Ectodermal cell (in vitro differentiated cells): ENCODE data around the gene SERPINB4. TPM values are rescaled to one million over a fixed set of nuclear protein-coding genes. Genes with fewer than 3 reads are reported as not detected.
"Not testable (repeated sequence)": the region's sequence is repeated elsewhere in the genome, so short reads cannot be mapped to it uniquely, and the experiment has no call there.

Experiments
- H3K27ac ChIP-seq: 2 replicates; pipeline ENCODE4 v1.7.0; 2013; ENCODE audit warnings: mild to moderate bottlenecking, low read depth, low read length; ENCODE audit not compliant: insufficient read depth, poor library complexity, severe bottlenecking
- H3K27me3 ChIP-seq: 2 replicates; pipeline ENCODE4 v1.7.0; 2013; ENCODE audit warnings: mild to moderate bottlenecking, low read length; ENCODE audit not compliant: insufficient read depth, control insufficient read depth, poor library complexity, severe bottlenecking
- H3K36me3 ChIP-seq: one replicate; pipeline ENCODE4 v1.7.0; 2013; ENCODE audit warnings: low read length; ENCODE audit not compliant: control insufficient read depth, insufficient read depth
- H3K4me1 ChIP-seq: one replicate; pipeline ENCODE4 v1.7.0; 2013; ENCODE audit warnings: low read length; ENCODE audit not compliant: control insufficient read depth, insufficient read depth
- H3K4me3 ChIP-seq: 2 replicates; pipeline ENCODE4 v1.7.0; 2013; ENCODE audit warnings: low read depth, low read length, control low read depth; ENCODE audit not compliant: insufficient read depth
- H3K9me3 ChIP-seq: 2 replicates; pipeline ENCODE4 v1.7.0; 2013; ENCODE audit warnings: mild to moderate bottlenecking, low read length, moderate library complexity; ENCODE audit not compliant: control insufficient read depth
- WGBS, 2 experiments: methylation state at CpG; one replicate each; pipeline ENCODE4 v1.1.7; 2013; ENCODE audit warnings: missing lambda C conversion rate in 2 of 2; 5-methylcytosine and 5-hydroxymethylcytosine counted together
- polyA plus RNA-seq, 4 experiments: library from polyadenylated mRNA; stranded (reverse); fragments of 50-300 nt; gene quantifications; one replicate each; pipeline ENCODE4 v1.2.3, GENCODE V29; 2013

The SERPINB4 gene
- not detected for polyA plus RNA-seq (2013, experiment 1 of 4)
- polyA plus RNA-seq (2013, experiment 2 of 4) = not detected
- polyA plus RNA-seq (2013, experiment 3 of 4) = not detected
- not detected for polyA plus RNA-seq (2013, experiment 4 of 4)

GRCh38 chr18:63644142-63644541 is at the start of gene SERPINB4:
Gene SERPINB4, minus strand, starts transcription at chr18:63644256. Its CDS starts 679 bp downstream, at chr18:63643577.
- not testable (repeated sequence) for H3K4me3 ChIP-seq, H3K4me1 ChIP-seq, H3K9me3 ChIP-seq, H3K27me3 ChIP-seq, H3K27ac ChIP-seq, H3K36me3 ChIP-seq
- no CpG with 5 or more reads among the region's 2 CpGs for WGBS, 2 experiments

GRCh38 chr18:63689064-63689463 is 45.0 kb upstream of the SERPINB4 start:
- Histone ChIP-seq H3K9me3 (no peaks in the 10 kb centered on the region), H3K27me3 (no peaks in the 10 kb centered on the region), H3K4me1 (no peaks in the 10 kb centered on the region), H3K4me3 (no peak overlapping the region), H3K36me3 (no peaks in the 10 kb centered on the region), H3K27ac (no peak overlapping the region)
- WGBS, 2 experiments = 92 to 94% methylated on average over 2 of the region's 2 CpGs

DNA sequence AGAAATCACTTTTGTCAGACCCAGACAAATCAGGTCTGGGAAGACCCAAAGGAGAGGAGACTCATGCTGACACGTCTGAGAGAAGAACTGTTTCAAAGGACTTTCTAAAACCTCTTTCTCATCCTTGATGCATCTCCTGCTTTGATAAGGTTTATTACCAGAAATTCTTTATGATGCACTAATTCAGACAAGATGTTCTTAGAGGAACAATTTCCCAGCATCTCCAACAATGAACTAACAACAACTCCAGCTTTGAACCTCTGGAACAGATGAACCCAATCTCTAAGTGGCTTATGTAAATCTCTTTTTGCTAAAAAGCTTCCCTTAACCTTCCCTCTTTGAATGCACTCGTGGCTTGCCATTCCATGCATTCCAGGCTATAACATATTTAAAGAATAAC is 42.8 kb upstream of the SERPINB4 start:
- 85 to 97% methylated on average over 2 of the region's 2 CpGs for WGBS, 2 experiments
- Histone ChIP-seq H3K9me3 (no peaks in the 10 kb centered on the region), H3K36me3 (no peaks in the 10 kb centered on the region), H3K27ac (no peak overlapping the region), H3K4me1 (peaks cover 6% of the 10 kb centered on the region), H3K27me3 (no peaks in the 10 kb centered on the region), H3K4me3 (no peak overlapping the region)

- Histone ChIP-seq H3K4me3 (no peak overlapping the region), H3K27me3 (no peaks in the 10 kb centered on the region), H3K27ac (no peak overlapping the region), H3K36me3 (no peaks in the 10 kb centered on the region), H3K4me1 (peaks cover 6% of the 10 kb centered on the region), H3K9me3 (no peaks in the 10 kb centered on the region)
- WGBS, 2 experiments = 94 to 97% methylated on average over 3 of the region's 3 CpGs
Observed at GRCh38 chr18:63684718-63685117, 40.7 kb upstream of the SERPINB4 start.

GRCh38 chr18:63683890-63684289 is 39.8 kb upstream of the SERPINB4 start:
- Histone ChIP-seq H3K4me3 (no peak overlapping the region), H3K9me3 (no peaks in the 10 kb centered on the region), H3K27me3 (no peaks in the 10 kb centered on the region), H3K27ac (no peak overlapping the region), H3K36me3 (no peaks in the 10 kb centered on the region), H3K4me1 (peaks cover 6% of the 10 kb centered on the region)
- WGBS, 2 experiments = 82 to 84% methylated on average over 5 of the region's 5 CpGs

- WGBS, 2 experiments = 50 to 63% methylated on average over 2 of the region's 2 CpGs
- H3K27ac ChIP-seq = no peak overlapping the region
- H3K27me3 ChIP-seq = no peaks in the 10 kb centered on the region
- peaks cover 6% of the 10 kb centered on the region for H3K4me1 ChIP-seq
- H3K4me3 ChIP-seq = no peak overlapping the region
- no peaks in the 10 kb centered on the region for H3K9me3 ChIP-seq
- H3K36me3 ChIP-seq = no peaks in the 10 kb centered on the region
Observed at GRCh38 chr18:63683152-63683551, 39.1 kb upstream of the SERPINB4 start.

GRCh38 chr18:63681449-63682340 is 37.6 kb upstream of the SERPINB4 start:
- no peak overlapping the region for H3K4me3 ChIP-seq
- H3K27me3 ChIP-seq = no peaks in the 10 kb centered on the region
- no peaks in the 10 kb centered on the region for H3K36me3 ChIP-seq
- no peak overlapping the region for H3K27ac ChIP-seq
- peaks cover 6% of the 10 kb centered on the region for H3K4me1 ChIP-seq
- no peaks in the 10 kb centered on the region for H3K9me3 ChIP-seq
- WGBS, 2 experiments = 93 to 96% methylated on average over 2 of the region's 2 CpGs

GRCh38 chr18:63679820-63680606 is 36.0 kb upstream of the SERPINB4 start:
- no peaks in the 10 kb centered on the region for H3K9me3 ChIP-seq
- no peak overlapping the region for H3K4me3 ChIP-seq
- H3K4me1 ChIP-seq = peaks cover 6% of the 10 kb centered on the region
- H3K36me3 ChIP-seq = no peaks in the 10 kb centered on the region
- 88 to 90% methylated on average over 4 to 5 of the region's 5 CpGs for WGBS, 2 experiments
- no peaks in the 10 kb centered on the region for H3K27me3 ChIP-seq
- H3K27ac ChIP-seq = no peak overlapping the region

DNA sequence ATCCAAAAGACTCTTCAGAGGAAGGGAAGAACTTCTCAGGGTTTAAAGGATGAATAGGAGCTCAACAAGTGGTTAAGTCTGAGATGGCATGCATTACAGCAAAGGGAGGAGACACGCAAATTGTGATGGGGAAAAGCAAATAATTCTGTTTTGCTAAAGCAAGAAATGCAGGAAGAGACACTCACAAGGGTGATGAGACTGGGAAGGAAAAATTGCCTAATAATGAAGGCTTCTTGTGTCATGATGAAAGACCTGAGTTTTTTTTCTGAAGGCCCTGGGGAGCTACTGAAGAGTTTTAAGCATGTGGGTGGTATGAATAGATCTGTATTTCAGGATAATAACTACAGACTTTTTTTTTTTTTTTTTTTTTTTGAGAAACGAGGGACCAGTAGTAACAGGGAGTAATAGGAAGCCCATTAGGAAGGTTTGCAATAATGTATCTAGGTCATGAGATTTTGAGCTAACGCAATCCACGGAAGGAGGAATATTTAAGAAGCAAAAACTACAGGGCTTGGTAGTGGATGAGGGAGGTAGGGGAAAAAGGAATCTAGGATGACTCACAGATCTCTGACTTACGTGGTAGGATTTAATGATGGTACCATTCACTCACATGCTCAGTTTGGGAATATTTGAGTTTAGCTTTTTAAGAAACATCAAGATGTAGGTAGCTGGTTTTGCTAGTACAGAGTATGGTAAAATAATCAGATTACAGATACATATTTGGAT is 33.6 kb upstream of the SERPINB4 start:
- no peak overlapping the region for H3K4me3 ChIP-seq
- H3K27ac ChIP-seq = no peak overlapping the region
- no peaks in the 10 kb centered on the region for H3K27me3 ChIP-seq
- WGBS, 2 experiments = 82 to 85% methylated on average over 5 of the region's 5 CpGs
- H3K36me3 ChIP-seq = no peaks in the 10 kb centered on the region
- no peaks in the 10 kb centered on the region for H3K9me3 ChIP-seq
- no peaks in the 10 kb centered on the region for H3K4me1 ChIP-seq
